B cell (primary cell): ENCODE results near the gene SGCA. TPM values are rescaled to one million over a fixed set of nuclear protein-coding genes. Genes with fewer than 3 reads are reported as not detected.

Experiments
- ATAC-seq: fragments of 200-7000 bp; cut with Tn5 transposase; one replicate; pipeline ENCODE4 v1.10.0; 2021; ENCODE audit warnings: low read depth, mild to moderate bottlenecking, moderate number of reproducible peaks, moderate library complexity
- CTCF ChIA-PET: fragments of 350-600 bp; sonication (Branson Sonifier 250); formaldehyde crosslinking; loops from one replicate; lab custom pipeline; 2021; ENCODE audit warnings: antibody characterized with exemption, inconsistent platforms; lab: Charles Lee
- POLR2A ChIA-PET: fragments of 350-600 bp; sonication (Branson Sonifier 250); formaldehyde crosslinking; loops from one replicate; lab custom pipeline; 2021; ENCODE audit warnings: antibody characterized with exemption; lab: Charles Lee
- DNase-seq: peaks from one replicate; pipeline ENCODE4 v3.0.0; 2013
- H2AFZ ChIP-seq: 2 replicates; pipeline ENCODE4 v1.6.1; 2012; ENCODE audit warnings: mild to moderate bottlenecking, low read depth, low read length; ENCODE audit not compliant: insufficient read depth, poor library complexity, severe bottlenecking
- H3K27ac ChIP-seq, 2 donors: 1 replicate in 1 of 2; 2 replicates in 1 of 2; pipeline ENCODE4 v1.5.1; 2012 to 2013; ENCODE audit warnings: low read length in 2 of 2, mild to moderate bottlenecking in 2 of 2, moderate library complexity in 1 of 2
- H3K27me3 ChIP-seq, 4 experiments: fragments of 200-600 bp in 1 of 4; sonication (generic) in 1 of 4; replicated peaks in 1 of 4; 1 replicate in 2 of 4; 2 replicates in 2 of 4; pipeline versions ENCODE4 v1.6.1 to v1.7.0; 2013 to 2016; ENCODE audit warnings: low read length in 3 of 4, mild to moderate bottlenecking in 2 of 4, mixed read lengths in 1 of 4, moderate library complexity in 1 of 4; ENCODE audit not compliant: insufficient read depth in 4 of 4, control insufficient read depth in 3 of 4; ENCODE audit errors: control extremely low read depth in 1 of 4
- H3K36me3 ChIP-seq, 2 experiments: replicated peaks in 1 of 2; 1 replicate in 1 of 2; 2 replicates in 1 of 2; pipeline versions ENCODE4 v1.6.1 to v1.7.1; 2013; ENCODE audit warnings: low read length in 1 of 2; ENCODE audit not compliant: insufficient read depth in 2 of 2, control insufficient read depth in 1 of 2; ENCODE audit errors: control extremely low read depth in 1 of 2, extremely low read depth in 1 of 2
- H3K4me1 ChIP-seq, 2 donors: fragments of 200-600 bp in 1 of 2; sonication (generic) in 1 of 2; 1 replicate in 1 of 2; 2 replicates in 1 of 2; pipeline versions ENCODE4 v1.5.1 to v1.6.1; 2013 to 2017; ENCODE audit warnings: low read length in 2 of 2; ENCODE audit not compliant: control insufficient read depth in 2 of 2, insufficient read depth in 2 of 2
- H3K4me2 ChIP-seq: replicated peaks from 2 replicates; pipeline ENCODE3; 2012; ENCODE audit warnings: mild to moderate bottlenecking, low read depth, low read length; ENCODE audit not compliant: poor library complexity, severe bottlenecking
- H3K4me3 ChIP-seq, 5 experiments: fragments of 200-600 bp in 1 of 5; sonication (generic) in 1 of 5; 1 replicate in 3 of 5; 2 replicates in 2 of 5; pipeline versions ENCODE4 v1.5.1 to v1.7.0; 2011 to 2016; ENCODE audit warnings: low read length in 4 of 5, mild to moderate bottlenecking in 4 of 5, low read depth in 2 of 5, control low read depth in 1 of 5, moderate library complexity in 1 of 5; ENCODE audit not compliant: insufficient read depth in 1 of 5; ENCODE audit errors: control extremely low read depth in 1 of 5, extremely low read depth in 1 of 5
- H3K79me2 ChIP-seq: fragments of 200-600 bp; sonication (generic); one replicate; pipeline ENCODE4 v1.6.0; 2016; ENCODE audit warnings: low read length; ENCODE audit not compliant: control insufficient read depth, insufficient read depth
- H3K9ac ChIP-seq: fragments of 200-600 bp; sonication (generic); 2 replicates; pipeline ENCODE4 v1.6.1; 2017; ENCODE audit warnings: mild to moderate bottlenecking, low read length, moderate library complexity
- H3K9me3 ChIP-seq, 3 donors: one replicate each; pipeline versions ENCODE4 v1.6.1 to v1.7.1; 2013; ENCODE audit warnings: low read length in 2 of 3; ENCODE audit not compliant: control insufficient read depth in 2 of 3, insufficient read depth in 1 of 3; ENCODE audit errors: control extremely low read depth in 1 of 3
- H4K20me1 ChIP-seq: 2 replicates; pipeline ENCODE4 v1.6.0; 2012; ENCODE audit warnings: mild to moderate bottlenecking, low read length; ENCODE audit not compliant: insufficient read depth, control insufficient read depth, poor library complexity, severe bottlenecking
- H3K27ac Mint-ChIP-seq: one replicate; pipeline ENCODE4 v1.8.0; 2021; ENCODE audit warnings: mixed read lengths
- H3K27me3 Mint-ChIP-seq: one replicate; pipeline ENCODE4 v1.8.0; 2021; ENCODE audit warnings: mixed read lengths
- H3K4me1 Mint-ChIP-seq: one replicate; pipeline ENCODE4 v1.8.0; 2021; ENCODE audit warnings: mixed read lengths
- H3K4me3 Mint-ChIP-seq: one replicate; pipeline ENCODE4 v1.8.0; 2021; ENCODE audit warnings: mixed read lengths
- H3K9me3 Mint-ChIP-seq: one replicate; pipeline ENCODE4 v1.8.0; 2022; ENCODE audit warnings: mixed read lengths; ENCODE audit not compliant: insufficient read depth
- EZH2 ChIP-seq: IDR thresholded peaks from 2 replicates; pipeline ENCODE4 v1.6.1; 2012; ENCODE audit warnings: borderline replicate concordance, low read depth, mild to moderate bottlenecking, moderate library complexity, low read length; ENCODE audit not compliant: insufficient read depth, poor library complexity, severe bottlenecking
- WGBS: methylation state at CpG from one replicate; pipeline ENCODE4 v1.1.5; 2013; ENCODE audit warnings: missing lambda C conversion rate; ENCODE audit not compliant: insufficient coverage; 5-methylcytosine and 5-hydroxymethylcytosine counted together
- intact Hi-C: fragments of 100-400 bp; cut with micrococcal nuclease; formaldehyde crosslinking; loops from one replicate; pipeline ENCODE4 v1.10.0; 2022
- polyA plus RNA-seq: library from polyadenylated mRNA; depleted of rRNA; stranded (reverse); fragments of >200 nt; gene quantifications from 2 replicates; pipeline ENCODE4 v1.2.3, GENCODE V29; 2012
- total RNA-seq, 2 donors: library from RNA; stranded (reverse); fragments of 120-200 nt in 1 of 2; gene quantifications; 1 replicate in 1 of 2; 2 replicates in 1 of 2; pipeline versions ENCODE4 v1.2.3 to v1.2.4, GENCODE V29; 2013 to 2022
- TF ChIP-seq, protein P1 (sequence below): fragments of 200-600 bp; IDR thresholded peaks from one replicate; pipeline ENCODE4 v1.8.0; 2022; ENCODE audit warnings: antibody characterized with exemption, mild to moderate bottlenecking

Gene SGCA
- total and polyA plus RNA-seq, 2 donors (not counting 1 experiment from before 2014, with no cell fraction given), result 4.4 to 4.5 TPM

DNA sequence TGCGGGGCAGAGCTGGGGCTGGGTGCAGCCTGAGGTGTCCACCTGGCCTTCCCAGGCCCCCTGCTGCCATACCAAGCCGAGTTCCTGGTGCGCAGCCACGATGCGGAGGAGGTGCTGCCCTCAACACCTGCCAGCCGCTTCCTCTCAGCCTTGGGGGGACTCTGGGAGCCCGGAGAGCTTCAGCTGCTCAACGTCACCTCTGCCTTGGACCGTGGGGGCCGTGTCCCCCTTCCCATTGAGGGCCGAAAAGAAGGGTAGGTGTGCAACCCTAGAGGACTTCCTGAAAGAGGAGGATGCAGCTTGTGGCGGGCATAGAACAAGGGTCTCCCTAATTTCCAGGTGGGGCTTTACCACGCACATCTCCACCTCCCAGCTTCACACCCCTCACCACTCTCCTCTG is 2.5 kb downstream of the SGCA start:
- WGBS, result 77% methylated on average over 13 of the region's 13 CpGs
- Histone ChIP-seq H3K4me3 (no peak overlapping the region), H3K27me3 (no peaks in the 10 kb centered on the region), H3K4me2 (peak overlapping the region; percentile 63), H4K20me1 (no peaks in the 10 kb centered on the region), H3K9me3 (no peaks in the 10 kb centered on the region), H2AFZ (peak overlapping the region; percentile 66), H3K36me3 (no peaks in the 10 kb centered on the region), H3K27ac (no peak overlapping the region), H3K4me1 (peaks cover 25 to 37% of the 10 kb centered on the region in 2 donors), H3K79me2 (peaks cover 15% of the 10 kb centered on the region), H3K9ac (no peak overlapping the region)
- Mint-ChIP-seq H3K27me3 (no peaks in the 10 kb centered on the region), H3K9me3 (no peaks in the 10 kb centered on the region), H3K27ac (peak overlapping the region; percentile 74), H3K4me3 (no peak overlapping the region), H3K4me1 (peaks cover 22% of the 10 kb centered on the region)
- TF ChIP-seq, protein P1, sequence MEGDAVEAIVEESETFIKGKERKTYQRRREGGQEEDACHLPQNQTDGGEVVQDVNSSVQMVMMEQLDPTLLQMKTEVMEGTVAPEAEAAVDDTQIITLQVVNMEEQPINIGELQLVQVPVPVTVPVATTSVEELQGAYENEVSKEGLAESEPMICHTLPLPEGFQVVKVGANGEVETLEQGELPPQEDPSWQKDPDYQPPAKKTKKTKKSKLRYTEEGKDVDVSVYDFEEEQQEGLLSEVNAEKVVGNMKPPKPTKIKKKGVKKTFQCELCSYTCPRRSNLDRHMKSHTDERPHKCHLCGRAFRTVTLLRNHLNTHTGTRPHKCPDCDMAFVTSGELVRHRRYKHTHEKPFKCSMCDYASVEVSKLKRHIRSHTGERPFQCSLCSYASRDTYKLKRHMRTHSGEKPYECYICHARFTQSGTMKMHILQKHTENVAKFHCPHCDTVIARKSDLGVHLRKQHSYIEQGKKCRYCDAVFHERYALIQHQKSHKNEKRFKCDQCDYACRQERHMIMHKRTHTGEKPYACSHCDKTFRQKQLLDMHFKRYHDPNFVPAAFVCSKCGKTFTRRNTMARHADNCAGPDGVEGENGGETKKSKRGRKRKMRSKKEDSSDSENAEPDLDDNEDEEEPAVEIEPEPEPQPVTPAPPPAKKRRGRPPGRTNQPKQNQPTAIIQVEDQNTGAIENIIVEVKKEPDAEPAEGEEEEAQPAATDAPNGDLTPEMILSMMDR, result no peak
- no peak for TF ChIP-seq EZH2
- DNase-seq (no peak), ATAC-seq (no peak)
- POLR2A ChIA-PET, result no interaction called here
- CTCF ChIA-PET, result interaction anchor here (0.6 to 5.9 kb wide), 12 partner anchors 10 to 125 kb away, joined by 3 to 49 read pairs (median 4); partner anchors contain the start of genes COL1A1 and PPP1R9B
- intact Hi-C loops, result loop anchor here (2.0 kb wide), 1 partner anchor 28 kb away; no protein-coding TSS in a partner anchor

- H3K79me2 ChIP-seq, result peaks cover 15% of the 10 kb centered on the region
- Mint-ChIP-seq H3K27me3 (no peaks in the 10 kb centered on the region), H3K4me3 (peak overlapping the region; percentile 64), H3K4me1 (peaks cover 13% of the 10 kb centered on the region), H3K27ac (peak overlapping the region; percentile 74), H3K9me3 (no peaks in the 10 kb centered on the region)
- 14% methylated on average over 13 of the region's 14 CpGs for WGBS
- peak overlapping the region; percentile 20 for H3K9ac ChIP-seq
- intact Hi-C loops, result loop anchor here (1.0 to 2.0 kb wide), 3 partner anchors 28 to 128 kb away; no protein-coding TSS in a partner anchor
- no peaks in the 10 kb centered on the region for H3K27me3 ChIP-seq
- TF ChIP-seq EZH2, result no peak
- TF ChIP-seq, protein P1, result peak; percentile 66
- POLR2A ChIA-PET, result interaction anchor here (0.6 to 1.0 kb wide), 3 partner anchors 31 to 109 kb away, joined by 3 to 10 read pairs (median 3); no protein-coding TSS in a partner anchor
- DNase-seq (peak; percentile 91), ATAC-seq (peak; percentile 84)
- peak overlapping the region; percentile 66 for H2AFZ ChIP-seq
- CTCF ChIA-PET, result interaction anchor here (0.6 to 5.9 kb wide), 42 partner anchors 9 to 405 kb away, joined by 3 to 49 read pairs (median 5); partner anchors contain the start of genes COL1A1, FAM117A, PDK2 and PPP1R9B
- H3K27ac ChIP-seq, result no peak overlapping the region
- peak overlapping the region in 4 of 5 experiments; percentile 12 to 44 (median 29) for H3K4me3 ChIP-seq
- peak overlapping the region; percentile 63 for H3K4me2 ChIP-seq
- peaks cover 16 to 27% of the 10 kb centered on the region in 2 donors for H3K4me1 ChIP-seq
- no peaks in the 10 kb centered on the region for H4K20me1 ChIP-seq
- no peaks in the 10 kb centered on the region for H3K36me3 ChIP-seq
- no peaks in the 10 kb centered on the region for H3K9me3 ChIP-seq
These were observed 3.4 kb downstream of the SGCA start for GRCh38 chr17:50169121-50169764.
